ENCODE results near the gene PDLIM1. TPM values are rescaled to one million over a fixed set of nuclear protein-coding genes. Genes with fewer than 3 reads are reported as not detected.

The PDLIM1 gene
- total and polyA plus RNA-seq, 9 of the 15 experiments (the other 6 are each of a cell fraction or from before 2014, with no cell fraction given) = 19.8 to 164 (median 39.1) TPM

DNA sequence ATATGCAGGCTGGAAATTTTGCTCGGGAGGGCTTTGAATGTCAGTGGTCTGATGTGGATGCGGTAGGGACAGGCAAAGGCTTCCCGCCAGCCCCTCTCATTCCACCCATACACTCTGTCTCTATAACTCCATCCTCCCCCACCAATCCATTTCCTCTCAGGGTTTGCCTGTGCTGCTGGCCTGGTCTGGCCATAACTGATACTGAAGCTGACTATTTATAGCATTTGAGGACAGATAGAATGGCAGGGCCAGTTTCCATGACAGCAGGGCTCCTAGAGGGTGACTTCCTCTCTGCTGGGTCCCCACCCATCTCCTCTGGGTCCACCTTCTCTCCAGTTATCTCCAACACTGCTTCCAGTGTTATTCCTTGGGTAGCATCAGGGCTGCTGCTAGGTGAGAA, 6.6 kb upstream of the PDLIM1 start (continued):
- TF ChIP-seq POLR2A (conservative IDR thresholded peaks at IDR 0.05) (0 out of 2 replicates have a peak, but pooled peaks have one; percentile 49), CREM (IDR thresholded peaks at IDR 0.05; ENCODE audit: low read depth) (0 out of 2 replicates have a peak, but pooled peaks have one; percentile 4), ZNF561 (CRISPR knock-in tag; conservative IDR thresholded peaks at IDR 0.05) (no peak), RHOXF2B (CRISPR knock-in tag; conservative IDR thresholded peaks at IDR 0.05) (no peak), HIVEP1 (CRISPR knock-in tag; IDR thresholded peaks at IDR 0.05) (no peak), MTA3 (IDR thresholded peaks at IDR 0.05; ENCODE audit: borderline replicate concordance) (peak; percentile 36; the same call in 1 of the 2 replicates), SREBF1 (IDR thresholded peaks at IDR 0.05; ENCODE audit: borderline replicate concordance, low read depth, low read length) (no peak), ILK (tag; IDR thresholded peaks at IDR 0.05; ENCODE audit: borderline replicate concordance, low read depth) (no peak)
- TF ChIP-seq, protein P1, sequence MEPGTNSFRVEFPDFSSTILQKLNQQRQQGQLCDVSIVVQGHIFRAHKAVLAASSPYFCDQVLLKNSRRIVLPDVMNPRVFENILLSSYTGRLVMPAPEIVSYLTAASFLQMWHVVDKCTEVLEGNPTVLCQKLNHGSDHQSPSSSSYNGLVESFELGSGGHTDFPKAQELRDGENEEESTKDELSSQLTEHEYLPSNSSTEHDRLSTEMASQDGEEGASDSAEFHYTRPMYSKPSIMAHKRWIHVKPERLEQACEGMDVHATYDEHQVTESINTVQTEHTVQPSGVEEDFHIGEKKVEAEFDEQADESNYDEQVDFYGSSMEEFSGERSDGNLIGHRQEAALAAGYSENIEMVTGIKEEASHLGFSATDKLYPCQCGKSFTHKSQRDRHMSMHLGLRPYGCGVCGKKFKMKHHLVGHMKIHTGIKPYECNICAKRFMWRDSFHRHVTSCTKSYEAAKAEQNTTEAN (CRISPR knock-in tag; IDR thresholded peaks at IDR 0.05) = no peak
- TF ChIP-seq, protein P2, sequence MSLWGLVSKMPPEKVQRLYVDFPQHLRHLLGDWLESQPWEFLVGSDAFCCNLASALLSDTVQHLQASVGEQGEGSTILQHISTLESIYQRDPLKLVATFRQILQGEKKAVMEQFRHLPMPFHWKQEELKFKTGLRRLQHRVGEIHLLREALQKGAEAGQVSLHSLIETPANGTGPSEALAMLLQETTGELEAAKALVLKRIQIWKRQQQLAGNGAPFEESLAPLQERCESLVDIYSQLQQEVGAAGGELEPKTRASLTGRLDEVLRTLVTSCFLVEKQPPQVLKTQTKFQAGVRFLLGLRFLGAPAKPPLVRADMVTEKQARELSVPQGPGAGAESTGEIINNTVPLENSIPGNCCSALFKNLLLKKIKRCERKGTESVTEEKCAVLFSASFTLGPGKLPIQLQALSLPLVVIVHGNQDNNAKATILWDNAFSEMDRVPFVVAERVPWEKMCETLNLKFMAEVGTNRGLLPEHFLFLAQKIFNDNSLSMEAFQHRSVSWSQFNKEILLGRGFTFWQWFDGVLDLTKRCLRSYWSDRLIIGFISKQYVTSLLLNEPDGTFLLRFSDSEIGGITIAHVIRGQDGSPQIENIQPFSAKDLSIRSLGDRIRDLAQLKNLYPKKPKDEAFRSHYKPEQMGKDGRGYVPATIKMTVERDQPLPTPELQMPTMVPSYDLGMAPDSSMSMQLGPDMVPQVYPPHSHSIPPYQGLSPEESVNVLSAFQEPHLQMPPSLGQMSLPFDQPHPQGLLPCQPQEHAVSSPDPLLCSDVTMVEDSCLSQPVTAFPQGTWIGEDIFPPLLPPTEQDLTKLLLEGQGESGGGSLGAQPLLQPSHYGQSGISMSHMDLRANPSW (CRISPR knock-in tag; IDR thresholded peaks at IDR 0.05) = no peak
- TF ChIP-seq, protein P3, sequence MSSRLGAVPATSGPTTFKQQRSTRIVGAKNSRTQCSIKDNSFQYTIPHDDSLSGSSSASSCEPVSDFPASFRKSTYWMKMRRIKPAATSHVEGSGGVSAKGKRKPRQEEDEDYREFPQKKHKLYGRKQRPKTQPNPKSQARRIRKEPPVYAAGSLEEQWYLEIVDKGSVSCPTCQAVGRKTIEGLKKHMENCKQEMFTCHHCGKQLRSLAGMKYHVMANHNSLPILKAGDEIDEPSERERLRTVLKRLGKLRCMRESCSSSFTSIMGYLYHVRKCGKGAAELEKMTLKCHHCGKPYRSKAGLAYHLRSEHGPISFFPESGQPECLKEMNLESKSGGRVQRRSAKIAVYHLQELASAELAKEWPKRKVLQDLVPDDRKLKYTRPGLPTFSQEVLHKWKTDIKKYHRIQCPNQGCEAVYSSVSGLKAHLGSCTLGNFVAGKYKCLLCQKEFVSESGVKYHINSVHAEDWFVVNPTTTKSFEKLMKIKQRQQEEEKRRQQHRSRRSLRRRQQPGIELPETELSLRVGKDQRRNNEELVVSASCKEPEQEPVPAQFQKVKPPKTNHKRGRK (tag; IDR thresholded peaks at IDR 0.05) = no peak

All from K562 (cell line).